ENCODE measurements around the gene ARL2.

The ARL2 gene

DNA sequence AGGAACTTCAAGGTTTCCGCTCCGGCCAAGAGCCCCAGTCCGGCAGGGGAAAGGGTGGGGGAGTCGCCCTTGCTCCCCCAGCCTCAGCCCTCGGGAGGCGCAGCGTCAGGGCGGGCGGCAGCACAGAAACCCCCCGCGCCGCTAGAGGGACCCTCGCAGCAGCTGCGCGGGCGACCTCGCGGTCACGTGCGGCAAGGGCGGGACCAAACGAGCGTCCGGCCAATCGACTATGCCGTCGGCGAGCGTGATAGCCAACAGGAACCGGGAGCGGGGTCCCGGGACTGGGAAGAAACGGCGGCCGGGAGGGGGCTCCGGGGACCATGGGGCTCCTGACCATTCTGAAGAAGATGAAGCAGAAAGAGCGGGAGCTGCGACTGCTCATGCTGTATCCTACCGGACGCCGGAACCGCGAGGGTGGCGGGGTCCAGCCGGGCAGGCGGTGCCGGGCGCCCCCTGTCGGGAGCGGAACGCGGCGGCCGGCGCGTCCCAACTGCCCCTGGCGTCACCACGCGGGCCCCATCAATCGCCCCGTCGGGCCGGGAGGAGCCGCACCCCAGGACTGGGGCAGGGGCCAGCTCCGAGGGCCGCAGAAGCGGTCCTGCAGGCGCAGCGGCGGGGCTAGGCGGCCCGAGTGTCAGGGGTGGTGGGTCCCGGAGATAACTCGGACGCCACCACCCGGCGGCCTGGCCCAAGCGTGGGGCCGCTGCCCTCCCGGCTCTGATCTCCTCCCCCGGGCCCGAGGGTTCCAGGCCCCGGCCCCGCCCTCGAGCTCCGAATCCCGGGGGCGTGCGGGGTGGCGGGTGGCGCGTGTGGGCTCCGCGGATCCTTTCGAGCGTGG lies at the start of gene ARL2:
TSS of gene ARL2 (plus strand) at position 273 of the 838 bp plus-strand sequence. CDS start at position 321, 48 bp downstream.
- DNase-seq (ENCODE audit: low read depth) = peak; percentile 84
- H3K4me3 ChIP-seq (ENCODE audit: low read length) = peak within 1 kb of the TSS; percentile 88
- TF ChIP-seq, protein P1, sequence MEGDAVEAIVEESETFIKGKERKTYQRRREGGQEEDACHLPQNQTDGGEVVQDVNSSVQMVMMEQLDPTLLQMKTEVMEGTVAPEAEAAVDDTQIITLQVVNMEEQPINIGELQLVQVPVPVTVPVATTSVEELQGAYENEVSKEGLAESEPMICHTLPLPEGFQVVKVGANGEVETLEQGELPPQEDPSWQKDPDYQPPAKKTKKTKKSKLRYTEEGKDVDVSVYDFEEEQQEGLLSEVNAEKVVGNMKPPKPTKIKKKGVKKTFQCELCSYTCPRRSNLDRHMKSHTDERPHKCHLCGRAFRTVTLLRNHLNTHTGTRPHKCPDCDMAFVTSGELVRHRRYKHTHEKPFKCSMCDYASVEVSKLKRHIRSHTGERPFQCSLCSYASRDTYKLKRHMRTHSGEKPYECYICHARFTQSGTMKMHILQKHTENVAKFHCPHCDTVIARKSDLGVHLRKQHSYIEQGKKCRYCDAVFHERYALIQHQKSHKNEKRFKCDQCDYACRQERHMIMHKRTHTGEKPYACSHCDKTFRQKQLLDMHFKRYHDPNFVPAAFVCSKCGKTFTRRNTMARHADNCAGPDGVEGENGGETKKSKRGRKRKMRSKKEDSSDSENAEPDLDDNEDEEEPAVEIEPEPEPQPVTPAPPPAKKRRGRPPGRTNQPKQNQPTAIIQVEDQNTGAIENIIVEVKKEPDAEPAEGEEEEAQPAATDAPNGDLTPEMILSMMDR (conservative IDR thresholded peaks at IDR 0.05; ENCODE audit: low read length) = peak; percentile 44

DNA sequence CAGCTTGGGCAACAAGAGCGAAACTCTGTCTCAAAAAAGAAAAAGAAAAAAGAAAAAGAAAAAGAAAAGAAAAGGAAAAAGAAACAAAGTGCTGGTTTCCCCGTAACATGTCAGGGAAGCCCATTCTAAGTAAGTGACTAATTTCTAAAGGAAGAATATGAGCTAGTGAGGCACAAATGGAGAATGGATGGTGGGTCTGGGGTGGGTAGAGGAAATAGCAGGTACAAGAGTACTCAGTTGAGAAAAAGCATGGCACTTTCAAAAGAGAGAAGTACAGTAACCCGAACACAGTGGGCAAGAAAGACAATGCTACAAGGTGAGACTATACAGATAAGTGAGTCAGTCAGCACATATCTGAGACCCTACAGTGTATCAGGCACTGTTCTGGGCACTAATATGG lies 46.6 kb upstream of the ARL2 start:
- no peak for DNase-seq (ENCODE audit: low read depth)
- TF ChIP-seq, protein P1 (conservative IDR thresholded peaks at IDR 0.05; ENCODE audit: low read length) = no peak
- no peak overlapping the region for H3K4me3 ChIP-seq (ENCODE audit: low read length)

DNA sequence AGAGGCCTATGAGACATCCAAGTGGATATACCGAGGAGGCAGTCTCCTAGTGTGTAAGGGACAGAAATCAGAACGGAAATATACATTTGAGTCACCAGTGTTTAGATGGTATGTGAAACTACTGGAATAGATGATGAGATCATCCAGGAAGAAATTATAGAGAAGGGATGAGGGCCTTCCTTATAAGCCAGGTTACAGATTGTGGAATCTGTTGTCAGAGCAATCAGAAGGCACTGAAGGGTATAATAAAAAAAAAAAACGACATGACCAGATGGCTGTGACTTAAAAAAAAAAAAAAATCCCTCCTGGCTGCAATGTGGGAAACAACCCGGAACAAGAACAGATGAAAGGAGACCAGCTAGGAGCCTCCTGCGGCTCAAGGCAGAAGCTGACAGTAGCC lies 44.8 kb upstream of the ARL2 start:
- DNase-seq (ENCODE audit: low read depth) = peak; percentile 9
- TF ChIP-seq, protein P1 (conservative IDR thresholded peaks at IDR 0.05; ENCODE audit: low read length) = no peak
- H3K4me3 ChIP-seq (ENCODE audit: low read length) = no peak overlapping the region

DNA sequence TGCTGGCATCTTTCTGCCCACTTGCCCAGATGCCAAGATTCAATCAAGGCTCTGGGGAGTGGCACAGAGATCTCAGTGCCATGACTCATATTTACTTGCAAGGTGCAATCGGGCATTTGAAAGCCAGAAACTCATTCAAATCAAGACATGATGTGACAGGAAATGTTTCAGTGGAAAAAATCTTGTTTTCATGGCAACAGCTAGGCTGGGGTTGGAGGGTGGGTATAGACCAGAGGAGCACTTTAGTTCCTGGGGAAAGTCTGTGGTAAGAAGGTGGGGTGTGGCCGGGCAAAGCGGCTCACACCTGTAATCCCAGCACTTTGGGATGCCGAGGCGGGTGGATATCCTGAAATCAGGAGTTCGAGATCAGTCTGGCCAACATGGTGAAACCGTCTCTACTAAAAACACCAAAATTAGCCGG lies 43.2 kb upstream of the ARL2 start:
- DNase-seq (ENCODE audit: low read depth) = no peak
- TF ChIP-seq, protein P1 (conservative IDR thresholded peaks at IDR 0.05; ENCODE audit: low read length) = no peak
- H3K4me3 ChIP-seq (ENCODE audit: low read length) = no peak overlapping the region

DNA sequence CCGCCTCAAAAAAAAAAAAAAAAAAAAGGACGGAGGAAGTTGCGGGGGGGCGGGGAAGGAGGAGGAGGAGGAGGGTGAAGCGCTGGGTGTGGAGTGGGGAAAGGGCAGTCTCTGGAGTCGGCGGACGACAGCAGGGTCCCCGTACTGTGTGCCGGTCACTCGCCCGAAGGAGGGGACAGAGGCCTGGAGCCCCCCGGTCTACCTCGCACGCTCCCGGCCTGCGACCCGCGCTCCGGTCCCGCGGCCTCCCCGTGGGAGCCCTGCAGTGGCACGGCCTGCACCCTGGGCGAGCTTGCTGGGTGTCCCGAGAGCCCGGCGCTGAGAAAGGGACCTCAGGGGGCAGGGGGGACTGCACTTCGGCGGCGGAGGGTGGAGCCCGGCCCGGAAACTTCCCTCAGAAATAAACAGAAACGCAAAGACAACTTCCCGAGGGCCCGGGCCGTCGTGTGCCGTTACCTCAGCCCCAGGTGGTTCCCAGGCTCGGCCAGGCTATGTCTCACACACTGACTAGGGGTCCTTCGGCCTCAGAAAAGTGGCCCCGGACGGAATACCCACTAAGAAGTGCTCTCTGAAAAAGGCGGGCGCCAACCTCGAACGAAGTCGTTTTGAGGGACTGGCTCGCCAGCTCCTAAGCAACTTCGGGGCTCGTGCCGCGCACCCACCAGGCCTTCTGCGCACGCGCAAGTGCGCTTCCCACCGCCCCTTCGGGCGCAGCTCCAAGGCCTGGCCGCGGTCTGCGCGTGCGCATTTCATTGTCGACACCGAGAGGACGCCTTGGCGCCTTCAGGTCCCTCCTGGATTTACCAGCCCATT lies 42.3 kb upstream of the ARL2 start, which contains the start of gene MAJIN:
TSS of gene MAJIN (minus strand) at position 688 of the 813 bp plus-strand sequence. CDS start 12,703 bp downstream, outside the sequence.
- peak within 1 kb of the TSS; percentile 47 for H3K4me3 ChIP-seq (ENCODE audit: low read length)
- TF ChIP-seq, protein P1 (conservative IDR thresholded peaks at IDR 0.05; ENCODE audit: low read length) = no peak
- DNase-seq (ENCODE audit: low read depth) = peak; percentile 43

DNA sequence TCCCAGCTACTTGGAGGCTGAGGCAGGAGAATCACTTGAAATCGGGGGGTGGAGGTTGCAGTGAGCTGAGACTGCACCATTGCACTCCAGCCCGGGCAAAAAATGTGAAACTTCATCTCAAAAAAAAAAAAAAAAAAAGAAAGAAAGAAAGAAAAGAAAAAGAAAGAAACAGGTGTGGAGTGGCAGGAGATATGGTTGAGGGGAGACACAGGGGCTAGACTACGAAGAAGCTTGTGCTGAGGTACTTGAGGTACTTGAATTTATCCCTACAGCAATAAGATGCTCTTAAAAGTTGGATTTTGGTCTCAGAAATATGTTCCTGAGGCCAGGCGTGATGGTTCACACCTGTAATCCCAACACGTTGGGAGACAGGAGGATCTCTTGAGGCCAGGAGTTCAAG lies 39.8 kb upstream of the ARL2 start:
- TF ChIP-seq, protein P1 (conservative IDR thresholded peaks at IDR 0.05; ENCODE audit: low read length) = no peak
- DNase-seq (ENCODE audit: low read depth) = no peak
- no peak overlapping the region for H3K4me3 ChIP-seq (ENCODE audit: low read length)
